ENCODE measurements around the gene ISYNA1. TPM values are rescaled to one million over a fixed set of nuclear protein-coding genes. Genes with fewer than 3 reads are reported as not detected.

ISYNA1 gene
- total and polyA plus RNA-seq, 10 donors: 31.7 to 82.3 (median 45.4) TPM

GRCh38 chr19:18441804-18442788 lies 4.2 kb upstream of the ISYNA1 start:
- no peak for TF ChIP-seq CTCF (IDR thresholded peaks at IDR 0.05 in 8 of 11, conservative IDR thresholded peaks at IDR 0.05 in 3 of 11)
- TF ChIP-seq POLR2A (IDR thresholded peaks at IDR 0.05): no peak
- TF ChIP-seq POLR2AphosphoS5 (IDR thresholded peaks at IDR 0.05): no peak
- 81 to 88% (median 84%) methylated on average over 5 of the region's 5 CpGs for WGBS, 5 donors
- H3K27me3 ChIP-seq (replicated peaks in 1 of 7): peaks cover 0 to 16% (median 0%) of the 10 kb centered on the region in 7 donors
- H3K4me1 ChIP-seq: peaks cover 4 to 43% (median 19%) of the 10 kb centered on the region in 6 donors
- no peak overlapping the region for H3K4me3 ChIP-seq
- H3K36me3 ChIP-seq: peaks cover 6 to 44% (median 43%) of the 10 kb centered on the region in 6 donors
- DNase-seq: no peak
- no peaks in the 10 kb centered on the region for H3K9me3 ChIP-seq
- H3K27ac ChIP-seq: peak overlapping the region in 2 of 8 donors; percentile 1 to 48
- intact Hi-C loops (cut with DNase I; ENCODE audit: low total_unique reads): no loop called here

- Histone ChIP-seq H3K36me3 (peaks cover 6 to 37% (median 34%) of the 10 kb centered on the region in 6 donors), H3K27ac (peak overlapping the region in 2 of 8 donors; percentile 17 to 48), H3K4me1 (peaks cover 10 to 46% (median 28%) of the 10 kb centered on the region in 6 donors), H3K27me3 (replicated peaks in 1 of 7) (peaks cover 0 to 22% (median 0%) of the 10 kb centered on the region in 7 donors), H3K9me3 (no peaks in the 10 kb centered on the region), H3K4me3 (no peak overlapping the region)
- TF ChIP-seq POLR2AphosphoS5 (IDR thresholded peaks at IDR 0.05) (peak in 2 of 3 donors; percentile 35 to 64), POLR2A (IDR thresholded peaks at IDR 0.05) (no peak), CTCF (IDR thresholded peaks at IDR 0.05 in 8 of 11, conservative IDR thresholded peaks at IDR 0.05 in 3 of 11) (no peak)
- WGBS, 5 donors: 78 to 88% (median 86%) methylated on average over 20 to 23 of the region's 23 CpGs
- intact Hi-C loops (cut with DNase I; ENCODE audit: low total_unique reads): no loop called here
- peak; percentile 74 for DNase-seq
Observed at GRCh38 chr19:18440936-18441803, 3.2 kb upstream of the ISYNA1 start.

GRCh38 chr19:18440415-18440877 lies 2.5 kb upstream of the ISYNA1 start:
- Histone ChIP-seq H3K27ac (peak overlapping the region in 2 of 8 donors; percentile 17 to 48), H3K4me3 (no peak overlapping the region), H3K36me3 (peaks cover 6 to 37% (median 28%) of the 10 kb centered on the region in 6 donors), H3K27me3 (replicated peaks in 1 of 7) (peaks cover 0 to 22% (median 0%) of the 10 kb centered on the region in 7 donors), H3K9me3 (no peaks in the 10 kb centered on the region), H3K4me1 (peaks cover 16 to 53% (median 35%) of the 10 kb centered on the region in 6 donors)
- 47 to 51% (median 49%) methylated on average over 11 of the region's 11 CpGs for WGBS, 5 donors
- peak; percentile 79 for DNase-seq
- TF ChIP-seq POLR2AphosphoS5 (IDR thresholded peaks at IDR 0.05) (peak in 2 of 3 donors; percentile 28 to 45), CTCF (IDR thresholded peaks at IDR 0.05 in 8 of 11, conservative IDR thresholded peaks at IDR 0.05 in 3 of 11) (peak in 5 of 11 experiments; percentile 8 to 21 (median 15)), POLR2A (IDR thresholded peaks at IDR 0.05) (no peak)
- intact Hi-C loops (cut with DNase I; ENCODE audit: low total_unique reads): no loop called here
